Chondrocyte (in vitro differentiated cells): ENCODE data around the gene VEZT. TPM values are rescaled to one million over a fixed set of nuclear protein-coding genes. Genes with fewer than 3 reads are reported as not detected.
A peak's percentile ranks its signal among the peaks of the same experiment; 100 is the strongest.

Experiments
- DNase-seq: peaks from one replicate; pipeline ENCODE4 v3.0.0; 2021; ENCODE audit warnings: mixed read lengths, low spot score
- H3K27ac Mint-ChIP-seq: one replicate; pipeline ENCODE4 v1.8.0; 2021; ENCODE audit warnings: mild to moderate bottlenecking, moderate library complexity, mixed read lengths; ENCODE audit not compliant: unreplicated experiment
- H3K27me3 Mint-ChIP-seq: 2 replicates; pipeline ENCODE4 v1.8.0; 2021; ENCODE audit warnings: low read depth, mixed read lengths
- H3K36me3 Mint-ChIP-seq: 2 replicates; pipeline ENCODE4 v1.8.0; 2021; ENCODE audit warnings: low read depth, mixed read lengths
- H3K4me1 Mint-ChIP-seq: 2 replicates; pipeline ENCODE4 v1.8.0; 2021; ENCODE audit warnings: low read depth, mild to moderate bottlenecking, mixed read lengths
- H3K4me3 Mint-ChIP-seq: one replicate; pipeline ENCODE4 v1.8.0; 2021; ENCODE audit warnings: mild to moderate bottlenecking, moderate library complexity, mixed read lengths; ENCODE audit not compliant: unreplicated experiment
- H3K9me3 Mint-ChIP-seq: 2 replicates; pipeline ENCODE4 v1.8.0; 2021; ENCODE audit warnings: low read depth, mixed read lengths
- CTCF ChIP-seq: fragments of 200-600 bp; sonication (generic); IDR thresholded peaks from 2 replicates; pipeline ENCODE4 v1.5.0; 2021; ENCODE audit warnings: antibody characterized with exemption, mild to moderate bottlenecking, moderate library complexity
- total RNA-seq: library from RNA; stranded (reverse); gene quantifications from 3 replicates; pipeline ENCODE4 v1.2.1, GENCODE V29; 2021

The VEZT gene
- total RNA-seq, 1 donor from 2014 or later = 74.7 TPM

DNA sequence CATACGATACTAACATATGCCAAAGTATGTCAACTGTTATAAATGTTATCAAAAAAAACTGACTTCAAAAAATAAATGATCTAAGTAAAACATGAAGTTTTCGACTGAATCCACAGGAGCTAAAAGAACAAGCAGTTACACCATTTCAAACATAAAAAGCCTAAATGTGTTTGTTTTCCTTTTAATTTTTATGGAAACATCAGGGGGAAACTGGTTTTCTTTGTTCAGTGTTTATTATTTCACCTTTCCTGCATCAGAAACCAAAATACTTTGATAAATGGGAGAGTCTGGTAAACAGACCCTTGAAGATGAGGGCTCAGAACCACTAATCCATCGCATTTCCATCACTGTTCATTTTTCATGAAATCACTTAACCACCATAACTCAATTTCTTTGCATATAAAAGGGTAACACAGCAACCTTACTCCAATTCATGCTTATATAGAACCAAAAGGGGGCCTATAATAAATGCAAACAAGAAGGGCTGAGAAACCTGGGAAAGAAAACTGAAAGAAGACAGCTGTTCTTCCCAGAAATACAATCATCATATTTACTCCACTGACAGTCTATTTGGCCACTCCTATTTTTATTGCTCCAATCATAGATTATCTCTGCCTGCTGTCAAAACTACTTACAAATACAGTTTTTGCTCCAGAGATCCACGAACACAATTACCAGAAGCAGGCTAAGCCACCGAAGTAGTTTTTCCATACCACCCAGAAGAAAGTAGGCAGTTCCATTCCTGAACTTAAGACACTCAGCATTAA, 17.3 kb upstream of the VEZT start:
- H3K4me3 Mint-ChIP-seq = peak overlapping the region; percentile 9
- H3K4me1 Mint-ChIP-seq = peaks cover 53% of the 10 kb centered on the region
- H3K9me3 Mint-ChIP-seq = no peaks in the 10 kb centered on the region
- H3K27me3 Mint-ChIP-seq = no peaks in the 10 kb centered on the region
- H3K27ac Mint-ChIP-seq = peak overlapping the region; percentile 94
- no peak for DNase-seq
- no peaks in the 10 kb centered on the region for H3K36me3 Mint-ChIP-seq
- TF ChIP-seq CTCF = no peak

DNA sequence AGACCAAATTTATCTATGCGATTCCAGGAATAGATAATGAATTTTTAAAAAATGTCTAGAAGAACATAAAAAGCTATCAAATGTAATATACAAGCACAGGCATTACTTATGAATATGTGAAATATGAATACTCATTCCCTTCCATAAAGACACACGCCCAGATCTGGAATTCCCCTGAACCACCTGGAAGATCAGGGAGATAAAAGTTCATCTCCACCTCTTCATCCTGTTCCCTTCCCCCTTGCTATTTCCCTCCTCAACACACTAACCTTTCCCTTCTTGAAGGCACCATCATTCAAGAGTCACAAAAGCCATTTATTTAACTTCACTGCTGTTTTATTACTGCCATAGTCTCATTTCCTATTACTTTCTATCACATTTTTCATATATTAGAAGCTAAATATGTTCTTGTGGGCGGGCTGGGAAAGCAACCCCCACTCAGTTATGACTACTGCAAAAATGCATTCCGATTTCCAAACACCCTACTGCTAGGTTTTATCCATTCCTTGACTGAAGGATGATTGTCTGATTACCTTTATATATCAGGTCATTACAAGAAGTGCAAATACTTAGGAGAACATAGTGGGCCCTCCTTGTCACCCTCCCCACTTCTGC, 16.4 kb upstream of the VEZT start:
- Mint-ChIP-seq H3K27ac (peak overlapping the region; percentile 94), H3K9me3 (no peaks in the 10 kb centered on the region), H3K36me3 (no peaks in the 10 kb centered on the region), H3K27me3 (no peaks in the 10 kb centered on the region), H3K4me1 (peaks cover 61% of the 10 kb centered on the region), H3K4me3 (peak overlapping the region; percentile 39)
- TF ChIP-seq CTCF = no peak
- DNase-seq = no peak

DNA sequence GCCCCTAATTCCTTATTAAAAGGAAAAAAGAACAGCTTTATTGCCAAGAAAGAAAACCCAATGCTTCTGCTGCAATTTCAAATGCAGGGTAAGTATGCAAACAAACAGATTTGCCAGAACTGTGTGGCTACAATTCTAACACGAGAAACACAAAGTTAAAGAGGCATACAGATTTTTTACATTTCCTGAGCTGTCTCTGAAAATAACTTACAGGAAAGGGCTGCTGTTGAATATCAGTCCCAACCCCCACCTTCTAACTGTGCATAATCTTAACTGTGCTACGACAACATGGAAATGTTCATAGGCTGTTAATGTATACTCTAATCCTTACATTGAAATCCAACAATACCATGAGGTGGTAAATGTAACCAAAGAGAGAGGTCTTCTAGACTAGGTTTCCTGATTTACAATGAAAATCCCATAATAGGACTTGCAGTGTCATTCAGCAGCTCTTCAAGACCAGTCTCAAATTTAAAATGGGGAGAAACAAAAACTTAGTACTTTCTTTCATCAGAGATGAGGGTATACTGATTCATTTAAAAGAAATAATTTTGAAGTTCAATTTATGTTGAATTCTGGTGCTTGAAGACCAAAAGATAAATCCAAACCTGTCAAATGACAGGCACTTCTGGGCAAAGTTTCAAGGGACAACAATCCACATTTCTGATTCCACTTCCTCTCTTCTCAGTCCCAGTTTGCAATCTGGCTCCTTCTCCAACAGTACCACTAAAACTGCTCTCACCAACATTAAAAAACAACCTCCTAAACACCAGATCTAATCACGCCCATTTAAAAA, 14.7 kb upstream of the VEZT start:
- H3K27me3 Mint-ChIP-seq = no peaks in the 10 kb centered on the region
- DNase-seq = no peak
- no peaks in the 10 kb centered on the region for H3K9me3 Mint-ChIP-seq
- no peak overlapping the region for H3K4me3 Mint-ChIP-seq
- no peak for TF ChIP-seq CTCF
- peaks cover 2% of the 10 kb centered on the region for H3K36me3 Mint-ChIP-seq
- H3K27ac Mint-ChIP-seq = peak overlapping the region; percentile 64
- H3K4me1 Mint-ChIP-seq = peaks cover 62% of the 10 kb centered on the region

DNA sequence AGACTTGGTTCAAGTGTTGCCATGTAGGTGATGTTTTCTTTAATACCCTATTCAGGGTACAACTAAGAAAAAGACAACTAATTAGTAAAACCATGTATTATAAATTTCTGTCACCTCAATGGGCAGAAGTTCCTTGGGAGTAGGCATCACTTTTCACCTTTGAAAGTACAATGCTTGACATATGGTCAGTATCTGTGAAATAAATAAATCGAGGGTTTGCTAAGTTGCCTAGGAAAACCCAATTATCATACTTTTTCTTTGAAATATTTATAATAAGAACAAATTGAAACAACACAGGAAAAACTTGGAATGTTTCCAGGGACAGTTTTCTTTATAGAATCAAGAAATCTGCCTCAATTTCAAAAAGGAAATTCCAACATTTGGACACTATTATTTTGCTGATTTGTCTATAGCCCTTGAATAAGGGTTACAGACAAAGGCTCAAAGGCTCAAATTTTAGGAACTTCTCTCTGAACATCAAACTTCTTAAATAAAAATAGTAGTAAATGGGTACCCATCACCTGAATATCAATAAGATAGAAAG, 14.0 kb upstream of the VEZT start:
- H3K4me3 Mint-ChIP-seq = no peak overlapping the region
- H3K27me3 Mint-ChIP-seq = no peaks in the 10 kb centered on the region
- no peaks in the 10 kb centered on the region for H3K9me3 Mint-ChIP-seq
- DNase-seq = no peak
- peaks cover 62% of the 10 kb centered on the region for H3K4me1 Mint-ChIP-seq
- no peak for TF ChIP-seq CTCF
- H3K36me3 Mint-ChIP-seq = peaks cover 2% of the 10 kb centered on the region
- H3K27ac Mint-ChIP-seq = peak overlapping the region; percentile 94
